CD14-positive monocyte (primary cell): ENCODE data around the gene CHTOP. TPM values are rescaled to one million over a fixed set of nuclear protein-coding genes. Genes with fewer than 3 reads are reported as not detected.
A peak's percentile ranks its signal among the peaks of the same experiment; 100 is the strongest.

ENCODE experiments used
- DNase-seq, 3 donors: peaks; one replicate each; pipeline ENCODE4 v3.0.0-alpha.2; 2011 to 2022
- H2AFZ ChIP-seq: 2 replicates; pipeline ENCODE4 v1.6.0; 2012; ENCODE audit warnings: mild to moderate bottlenecking, low read depth, low read length, inconsistent platforms; ENCODE audit not compliant: insufficient read depth, poor library complexity, severe bottlenecking
- H3K27ac ChIP-seq, 2 donors: 1 replicate in 1 of 2; 2 replicates in 1 of 2; pipeline ENCODE4 v1.5.1; 2012 to 2013; ENCODE audit warnings: low read length in 2 of 2, control low read depth in 1 of 2, inconsistent platforms in 1 of 2, low read depth in 1 of 2, mild to moderate bottlenecking in 1 of 2
- H3K27me3 ChIP-seq, 2 donors: one replicate each; pipeline versions ENCODE4 v1.6.0 to v1.6.1; 2011 to 2013; ENCODE audit warnings: low read length in 2 of 2; ENCODE audit not compliant: control insufficient read depth in 2 of 2, insufficient read depth in 2 of 2
- H3K36me3 ChIP-seq, 2 donors: replicated peaks in 1 of 2; 1 replicate in 1 of 2; 2 replicates in 1 of 2; pipeline versions ENCODE4 v1.5.1 to v1.6.1; 2012 to 2013; ENCODE audit warnings: low read length in 2 of 2, control low read depth in 1 of 2, inconsistent platforms in 1 of 2, mild to moderate bottlenecking in 1 of 2; ENCODE audit not compliant: insufficient read depth in 2 of 2, control insufficient read depth in 1 of 2
- H3K4me1 ChIP-seq, 2 donors: 1 replicate in 1 of 2; 2 replicates in 1 of 2; pipeline versions ENCODE4 v1.5.1 to v1.6.1; 2012 to 2013; ENCODE audit warnings: low read length in 2 of 2, control low read depth in 1 of 2, inconsistent platforms in 1 of 2, mild to moderate bottlenecking in 1 of 2, moderate library complexity in 1 of 2; ENCODE audit not compliant: insufficient read depth in 2 of 2, control insufficient read depth in 1 of 2
- H3K4me2 ChIP-seq: replicated peaks from 2 replicates; pipeline ENCODE3; 2012; ENCODE audit warnings: low read length, moderate library complexity, mild to moderate bottlenecking; ENCODE audit not compliant: poor library complexity, severe bottlenecking; ENCODE audit errors: extremely low read depth
- H3K4me3 ChIP-seq, 3 experiments: fragments of 200-600 bp in 1 of 3; sonication (generic) in 1 of 3; replicated peaks in 1 of 3; 1 replicate in 2 of 3; 2 replicates in 1 of 3; pipeline ENCODE4 v1.5.1; 2011 to 2013; ENCODE audit warnings: low read length in 3 of 3, mild to moderate bottlenecking in 3 of 3, control low read depth in 2 of 3, low read depth in 2 of 3, inconsistent platforms in 1 of 3, moderate library complexity in 1 of 3
- H3K79me2 ChIP-seq: 2 replicates; pipeline ENCODE4 v1.6.0; 2012; ENCODE audit warnings: mild to moderate bottlenecking, control low read depth, inconsistent platforms, low read length, moderate library complexity; ENCODE audit not compliant: insufficient read depth
- H3K9ac ChIP-seq: 2 replicates; pipeline ENCODE4 v1.6.0; 2017; ENCODE audit warnings: low read length, mild to moderate bottlenecking; ENCODE audit not compliant: insufficient read depth, poor library complexity, severe bottlenecking
- H3K9me3 ChIP-seq, 2 donors: replicated peaks in 1 of 2; 1 replicate in 1 of 2; 2 replicates in 1 of 2; pipeline versions ENCODE4 v1.5.1 to v1.6.1; 2012 to 2013; ENCODE audit warnings: low read length in 2 of 2, control low read depth in 1 of 2; ENCODE audit not compliant: control insufficient read depth in 1 of 2, insufficient read depth in 1 of 2
- H4K20me1 ChIP-seq: 2 replicates; pipeline ENCODE4 v1.6.0; 2012; ENCODE audit warnings: mild to moderate bottlenecking, low read length, control low read depth, moderate library complexity; ENCODE audit not compliant: insufficient read depth
- H3K27ac Mint-ChIP-seq, 7 donors: one replicate each; pipeline ENCODE4 v1.8.0; 2020; ENCODE audit warnings: mild to moderate bottlenecking in 7 of 7, mixed read lengths in 7 of 7, moderate library complexity in 6 of 7, inconsistent platforms in 2 of 7
- H3K27me3 Mint-ChIP-seq, 3 donors: one replicate each; pipeline ENCODE4 v1.8.0; 2021 to 2022; ENCODE audit warnings: low read depth in 3 of 3, mild to moderate bottlenecking in 3 of 3, mixed read lengths in 3 of 3, moderate library complexity in 3 of 3, inconsistent platforms in 1 of 3
- H3K36me3 Mint-ChIP-seq, 2 donors: one replicate each; pipeline ENCODE4 v1.8.0; 2020; ENCODE audit warnings: mixed read lengths in 2 of 2, inconsistent platforms in 1 of 2, mild to moderate bottlenecking in 1 of 2
- H3K4me1 Mint-ChIP-seq: one replicate; pipeline ENCODE4 v1.8.0; 2020; ENCODE audit warnings: mild to moderate bottlenecking, mixed read lengths
- H3K4me3 Mint-ChIP-seq, 2 donors: one replicate each; pipeline ENCODE4 v1.8.0; 2020; ENCODE audit warnings: mild to moderate bottlenecking in 2 of 2, mixed read lengths in 2 of 2, moderate library complexity in 1 of 2
- H3K9me3 Mint-ChIP-seq, 7 donors: one replicate each; pipeline ENCODE4 v1.8.0; 2020 to 2022; ENCODE audit warnings: mixed read lengths in 7 of 7, mild to moderate bottlenecking in 6 of 7, moderate library complexity in 6 of 7, inconsistent platforms in 2 of 7
- CTCF ChIP-seq: fragments of 200-600 bp; IDR thresholded peaks from one replicate; pipeline ENCODE4 v1.8.0; 2022; ENCODE audit warnings: antibody characterized with exemption, mild to moderate bottlenecking
- WGBS: methylation state at CpG from one replicate; pipeline ENCODE4 v1.1.5; 2013; ENCODE audit warnings: missing lambda C conversion rate; ENCODE audit not compliant: insufficient coverage; 5-methylcytosine and 5-hydroxymethylcytosine counted together
- intact Hi-C, 2 donors: fragments of 100-400 bp; cut with micrococcal nuclease; formaldehyde crosslinking; loops; one replicate each; pipeline versions ENCODE4 v1.15.0 to v1.15.1; 2023
- polyA plus RNA-seq, 3 donors: library from polyadenylated mRNA; depleted of rRNA in 1 of 3; unstranded in 2 of 3; stranded (reverse) in 1 of 3; fragments of 300-500 nt in 2 of 3; fragments of >200 nt in 1 of 3; fragmentation: Illumina TruSeq in 2 of 3; gene quantifications; 1 replicate in 2 of 3; 2 replicates in 1 of 3; pipeline ENCODE4 v1.2.3, GENCODE V29; 2012 to 2021

The CHTOP gene
- polyA plus RNA-seq, 3 donors: 28.1 to 56.2 (median 38.2) TPM

- intact Hi-C loops: loop anchor here in 1 of 2 donors (10.0 kb wide), 1 partner anchor 52 kb away; no protein-coding TSS in a partner anchor
- peak overlapping the region in 1 of 3 experiments; percentile 54 for H3K4me3 ChIP-seq
- no CpG with 5 or more reads among the region's 3 CpGs for WGBS
- no peaks in the 10 kb centered on the region for H3K9me3 Mint-ChIP-seq
- H3K27ac ChIP-seq: no peak overlapping the region
- no peaks in the 10 kb centered on the region for H4K20me1 ChIP-seq
- no peaks in the 10 kb centered on the region for H3K36me3 Mint-ChIP-seq
- no peak overlapping the region for H3K4me2 ChIP-seq
- no peaks in the 10 kb centered on the region for H3K9me3 ChIP-seq
- H3K9ac ChIP-seq: peak overlapping the region; percentile 13
- peaks cover 0 to 3% of the 10 kb centered on the region in 2 donors for H3K27me3 ChIP-seq
- peaks cover 52% of the 10 kb centered on the region for H3K4me1 Mint-ChIP-seq
- H3K27ac Mint-ChIP-seq: peak overlapping the region in 1 of 7 donors; percentile 15
- no peak for DNase-seq
- peak overlapping the region in 1 of 2 donors; percentile 1 for H3K4me3 Mint-ChIP-seq
- no peak for TF ChIP-seq CTCF
- peak overlapping the region; percentile 70 for H2AFZ ChIP-seq
- peaks cover 37 to 44% of the 10 kb centered on the region in 2 donors for H3K4me1 ChIP-seq
- H3K27me3 Mint-ChIP-seq: peaks cover 11 to 16% (median 14%) of the 10 kb centered on the region in 3 donors
- H3K79me2 ChIP-seq: no peaks in the 10 kb centered on the region
- H3K36me3 ChIP-seq: no peaks in the 10 kb centered on the region
These were observed 7.4 kb upstream of the CHTOP start for GRCh38 chr1:153626477-153626903.

- WGBS: 30% methylated on average over 19 of the region's 28 CpGs
- Histone ChIP-seq H3K4me1 (peaks cover 41 to 50% of the 10 kb centered on the region in 2 donors), H3K27me3 (peaks cover 0 to 3% of the 10 kb centered on the region in 2 donors), H3K27ac (no peak within 1 kb of the TSS), H4K20me1 (no peaks in the 10 kb centered on the region), H3K9ac (peak within 1 kb of the TSS; percentile 13), H3K4me3 (peak within 1 kb of the TSS in 2 of 3 experiments; percentile 6 to 54), H3K36me3 (no peaks in the 10 kb centered on the region), H3K79me2 (no peaks in the 10 kb centered on the region), H3K9me3 (no peaks in the 10 kb centered on the region), H3K4me2 (peak within 1 kb of the TSS; percentile 59), H2AFZ (peak within 1 kb of the TSS; percentile 70)
- Mint-ChIP-seq H3K27me3 (peaks cover 11 to 16% (median 14%) of the 10 kb centered on the region in 3 donors), H3K27ac (peak within 1 kb of the TSS in 3 of 7 donors; percentile 21 to 74 (median 36)), H3K4me3 (peak within 1 kb of the TSS; percentile 50 to 87), H3K36me3 (no peaks in the 10 kb centered on the region), H3K9me3 (no peaks in the 10 kb centered on the region), H3K4me1 (peaks cover 57% of the 10 kb centered on the region)
- DNase-seq: peak in 2 of 3 donors; percentile 11 to 31
- intact Hi-C loops: loop anchor here in 1 of 2 donors (10.0 kb wide), 1 partner anchor 52 kb away; no protein-coding TSS in a partner anchor
- no peak for TF ChIP-seq CTCF
These were observed 6.8 kb upstream of the CHTOP start, which contains the start of gene S100A13 for GRCh38 chr1:153626904-153627714. TSS of gene S100A13 (minus strand) at chr1:153627505. CDS start at chr1:153626472, 1,033 bp downstream.
